Measurements from ENCODE around the gene OLFM2.

Gene OLFM2

GRCh38 chr19:9818734-9819595, 117.3 kb downstream of the OLFM2 start, which contains the start of gene FBXL12:
Gene FBXL12 (minus strand): TSS chr19:9819079. CDS start chr19:9818813, 266 bp downstream.
- peaks cover 11% of the 10 kb centered on the region; the same call in 1 of the 2 replicates for H3K36me3 ChIP-seq (ENCODE audit: insufficient read depth, low read length)
- H3K9me3 ChIP-seq (ENCODE audit: low read depth, low read length), result no peaks in the 10 kb centered on the region
- DNase-seq (ENCODE audit: low read depth, low spot score), result peak; percentile 83
- H3K4me3 ChIP-seq, result peak within 1 kb of the TSS; percentile 98
- peak within 1 kb of the TSS; percentile 82 for H3K9ac ChIP-seq (ENCODE audit: insufficient read length)
- TF ChIP-seq POLR2AphosphoS5 (IDR thresholded peaks at IDR 0.05; ENCODE audit: borderline replicate concordance, low read depth, low read length) (peak; percentile 91), EZH2 (IDR thresholded peaks at IDR 0.05) (no peak)
- H3K27ac ChIP-seq, result peak within 1 kb of the TSS; percentile 83

GRCh38 chr19:9818175-9818733, 118.1 kb downstream of the OLFM2 start:
- no peaks in the 10 kb centered on the region for H3K9me3 ChIP-seq (ENCODE audit: low read depth, low read length)
- H3K36me3 ChIP-seq (ENCODE audit: insufficient read depth, low read length), result peaks cover 13% of the 10 kb centered on the region; the same call in 1 of the 2 replicates
- TF ChIP-seq POLR2AphosphoS5 (IDR thresholded peaks at IDR 0.05; ENCODE audit: borderline replicate concordance, low read depth, low read length) (no peak), FOXP2 (optimal IDR thresholded peaks at IDR 0.05; ENCODE audit: control extremely low read depth, extremely low read length, insufficient read depth) (no peak), EZH2 (IDR thresholded peaks at IDR 0.05) (no peak)
- no peak overlapping the region for H3K27ac ChIP-seq
- no peak for DNase-seq (ENCODE audit: low read depth, low spot score)
- peak overlapping the region; percentile 98 for H3K4me3 ChIP-seq
- peak overlapping the region; percentile 82 for H3K9ac ChIP-seq (ENCODE audit: insufficient read length)

GRCh38 chr19:9811139-9811538, 125.2 kb downstream of the OLFM2 start:
- H3K36me3 ChIP-seq (ENCODE audit: insufficient read depth, low read length), result peaks cover 18% of the 10 kb centered on the region
- H3K4me3 ChIP-seq, result no peak overlapping the region
- H3K9me3 ChIP-seq (ENCODE audit: low read depth, low read length), result no peaks in the 10 kb centered on the region
- TF ChIP-seq FOXP2 (optimal IDR thresholded peaks at IDR 0.05; ENCODE audit: control extremely low read depth, extremely low read length, insufficient read depth) (no peak), EZH2 (IDR thresholded peaks at IDR 0.05) (no peak), POLR2AphosphoS5 (IDR thresholded peaks at IDR 0.05; ENCODE audit: borderline replicate concordance, low read depth, low read length) (no peak)
- H3K27ac ChIP-seq, result no peak overlapping the region
- no peak for DNase-seq (ENCODE audit: low read depth, low spot score)
- no peak overlapping the region for H3K9ac ChIP-seq (ENCODE audit: insufficient read length)

- TF ChIP-seq FOXP2 (optimal IDR thresholded peaks at IDR 0.05; ENCODE audit: control extremely low read depth, extremely low read length, insufficient read depth), result no peak
- TF ChIP-seq POLR2AphosphoS5 (IDR thresholded peaks at IDR 0.05; ENCODE audit: borderline replicate concordance, low read depth, low read length), result no peak
- TF ChIP-seq EZH2 (IDR thresholded peaks at IDR 0.05), result no peak
- Histone ChIP-seq H3K9me3 (ENCODE audit: low read depth, low read length) (no peaks in the 10 kb centered on the region), H3K36me3 (ENCODE audit: insufficient read depth, low read length) (peaks cover 12% of the 10 kb centered on the region), H3K4me3 (no peak overlapping the region), H3K9ac (ENCODE audit: insufficient read length) (no peak overlapping the region), H3K27ac (no peak overlapping the region)
- no peak for DNase-seq (ENCODE audit: low read depth, low spot score)
Observed at GRCh38 chr19:9808855-9809824, 127.2 kb downstream of the OLFM2 start.

GRCh38 chr19:9806803-9807202, 129.5 kb downstream of the OLFM2 start:
- peaks cover 9% of the 10 kb centered on the region for H3K36me3 ChIP-seq (ENCODE audit: insufficient read depth, low read length)

More at GRCh38 chr19:9806803-9807202, 129.5 kb downstream of the OLFM2 start:
- H3K27ac ChIP-seq, result no peak overlapping the region
- H3K4me3 ChIP-seq, result no peak overlapping the region
- no peak for DNase-seq (ENCODE audit: low read depth, low spot score)
- TF ChIP-seq POLR2AphosphoS5 (IDR thresholded peaks at IDR 0.05; ENCODE audit: borderline replicate concordance, low read depth, low read length) (no peak), EZH2 (IDR thresholded peaks at IDR 0.05) (no peak), FOXP2 (optimal IDR thresholded peaks at IDR 0.05; ENCODE audit: control extremely low read depth, extremely low read length, insufficient read depth) (no peak)
- H3K9me3 ChIP-seq (ENCODE audit: low read depth, low read length), result no peaks in the 10 kb centered on the region
- H3K9ac ChIP-seq (ENCODE audit: insufficient read length), result no peak overlapping the region
